BLaER1 treated with 17β-estradiol and CSF1 and Interleukin-3, amounts not matched to agents 10 nM and 100 nM (cell line): ENCODE data around the gene ERC2.

Experiments used
- H3K27ac ChIP-seq, 11 experiments: shearing (Covaris generic); formaldehyde crosslinking; 2 replicates each; pipeline ENCODE4 v1.8.1; 2022
- H3K27me3 ChIP-seq, 11 experiments: shearing (Covaris generic); formaldehyde crosslinking; 2 replicates each; pipeline ENCODE4 v1.8.1; 2022
- H3K36me3 ChIP-seq, 11 experiments: shearing (Covaris generic); formaldehyde crosslinking; 2 replicates each; pipeline ENCODE4 v1.8.1; 2022
- H3K4me1 ChIP-seq, 10 experiments: shearing (Covaris generic); formaldehyde crosslinking; 2 replicates each; pipeline ENCODE4 v1.8.1; 2022
- H3K4me2 ChIP-seq, 11 experiments: shearing (Covaris generic); formaldehyde crosslinking; 2 replicates each; pipeline ENCODE4 v1.8.1; 2022
- H3K4me3 ChIP-seq, 10 experiments: shearing (Covaris generic); formaldehyde crosslinking; 2 replicates each; pipeline ENCODE4 v1.8.1; 2022
- H3K9ac ChIP-seq, 11 experiments: shearing (Covaris generic); formaldehyde crosslinking; 2 replicates each; pipeline ENCODE4 v1.8.1; 2022
- H3K9me3 ChIP-seq, 11 experiments: shearing (Covaris generic); formaldehyde crosslinking; replicated peaks in 1 of 11; 2 replicates each; pipeline ENCODE4 v1.8.1; 2022
- H4K20me1 ChIP-seq, 11 experiments: shearing (Covaris generic); formaldehyde crosslinking; 2 replicates each; pipeline ENCODE4 v1.8.1; 2022
- Cebpa-rat ChIP-seq, 11 experiments: shearing (Covaris generic); IDR thresholded peaks; 2 replicates each; pipeline ENCODE4 v1.8.1; 2022

Gene ERC2

GRCh38 chr3:55686426-55687254 lies 781.6 kb downstream of the ERC2 start:
- Histone ChIP-seq H3K9ac (no peak overlapping the region), H3K36me3 (no peaks in the 10 kb centered on the region), H3K4me3 (no peak overlapping the region), H4K20me1 (no peaks in the 10 kb centered on the region), H3K27me3 (no peaks in the 10 kb centered on the region), H3K27ac (no peak overlapping the region), H3K9me3 (no peaks in the 10 kb centered on the region), H3K4me2 (no peak overlapping the region), H3K4me1 (peaks cover 4 to 24% (median 16%) of the 10 kb centered on the region in 10 experiments; a peak in 18 of 20 replicates)
- no peak for TF ChIP-seq Cebpa-rat (IDR thresholded peaks at IDR 0.05)

GRCh38 chr3:55683666-55684270 lies 784.5 kb downstream of the ERC2 start:
- TF ChIP-seq Cebpa-rat (IDR thresholded peaks at IDR 0.05): no peak
- H3K4me3 ChIP-seq: no peak overlapping the region
- no peak overlapping the region for H3K27ac ChIP-seq
- H3K4me2 ChIP-seq: no peak overlapping the region
- H3K27me3 ChIP-seq: no peaks in the 10 kb centered on the region
- no peak overlapping the region for H3K9ac ChIP-seq
- H3K4me1 ChIP-seq: peaks cover 0 to 10% (median under 1%) of the 10 kb centered on the region in 10 experiments; a peak in 6 of 20 replicates
- no peaks in the 10 kb centered on the region for H3K36me3 ChIP-seq
- H3K9me3 ChIP-seq: no peaks in the 10 kb centered on the region
- no peaks in the 10 kb centered on the region for H4K20me1 ChIP-seq

DNA sequence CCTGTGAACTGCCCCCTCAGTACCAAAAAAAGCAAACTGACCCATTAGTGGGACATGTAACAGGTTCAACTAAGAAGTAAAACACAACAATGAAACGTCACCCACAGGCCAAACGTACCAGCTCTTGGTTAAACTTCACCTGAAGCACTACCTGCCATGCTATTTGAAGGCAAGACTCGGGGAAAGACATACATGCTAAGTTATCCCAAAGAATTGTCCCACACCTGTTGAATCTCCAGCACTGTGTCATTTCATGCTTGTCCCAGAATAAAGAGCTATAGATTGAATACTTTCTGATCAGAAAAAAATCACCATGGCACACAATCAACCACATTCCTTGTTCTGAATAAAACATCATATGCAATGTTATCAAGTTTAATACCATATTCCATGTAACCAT lies 785.8 kb downstream of the ERC2 start:
- TF ChIP-seq Cebpa-rat (IDR thresholded peaks at IDR 0.05): no peak
- H4K20me1 ChIP-seq: no peaks in the 10 kb centered on the region
- peaks cover 0 to 3% (median 0%) of the 10 kb centered on the region in 10 experiments; a peak in 3 of 20 replicates for H3K4me1 ChIP-seq
- no peak overlapping the region for H3K27ac ChIP-seq
- H3K4me3 ChIP-seq: no peak overlapping the region
- no peaks in the 10 kb centered on the region for H3K27me3 ChIP-seq
- no peak overlapping the region for H3K9ac ChIP-seq
- no peaks in the 10 kb centered on the region for H3K36me3 ChIP-seq
- H3K4me2 ChIP-seq: no peak overlapping the region
- H3K9me3 ChIP-seq: no peaks in the 10 kb centered on the region

GRCh38 chr3:55678546-55679216 lies 789.6 kb downstream of the ERC2 start:
- Histone ChIP-seq H3K27ac (no peak overlapping the region), H3K9me3 (no peaks in the 10 kb centered on the region), H4K20me1 (no peaks in the 10 kb centered on the region), H3K4me3 (no peak overlapping the region), H3K27me3 (no peaks in the 10 kb centered on the region), H3K4me2 (no peak overlapping the region), H3K36me3 (no peaks in the 10 kb centered on the region), H3K9ac (no peak overlapping the region), H3K4me1 (no peaks in the 10 kb centered on the region)
- TF ChIP-seq Cebpa-rat (IDR thresholded peaks at IDR 0.05): no peak

DNA sequence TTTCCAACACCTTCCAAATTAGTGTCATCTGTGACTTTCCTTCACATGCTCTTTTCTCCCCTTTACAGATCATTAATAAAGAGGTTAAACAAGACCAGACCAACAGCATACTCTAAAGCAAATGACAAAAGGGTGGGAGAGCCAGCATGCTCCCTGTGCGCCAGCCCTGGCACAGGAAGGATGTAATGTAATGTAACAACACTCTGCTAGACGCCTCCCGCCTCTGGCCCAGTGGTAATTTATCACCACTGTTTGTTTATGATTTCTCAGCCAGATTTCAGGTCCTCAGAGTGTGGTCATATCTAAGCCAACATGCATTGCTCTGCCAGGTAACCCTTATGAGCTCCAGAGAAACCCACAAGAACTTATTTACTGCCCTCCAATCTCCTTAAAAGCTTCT lies 791.6 kb downstream of the ERC2 start:
- Histone ChIP-seq H3K36me3 (no peaks in the 10 kb centered on the region), H3K4me3 (no peak overlapping the region), H3K27me3 (no peaks in the 10 kb centered on the region), H3K27ac (no peak overlapping the region), H4K20me1 (no peaks in the 10 kb centered on the region), H3K9me3 (no peaks in the 10 kb centered on the region), H3K4me2 (no peak overlapping the region), H3K9ac (no peak overlapping the region), H3K4me1 (no peaks in the 10 kb centered on the region)
- TF ChIP-seq Cebpa-rat (IDR thresholded peaks at IDR 0.05): no peak

GRCh38 chr3:55675478-55675877 lies 792.8 kb downstream of the ERC2 start:
- no peaks in the 10 kb centered on the region for H4K20me1 ChIP-seq
- H3K27ac ChIP-seq: no peak overlapping the region
- H3K9ac ChIP-seq: no peak overlapping the region
- no peaks in the 10 kb centered on the region for H3K4me1 ChIP-seq
- H3K9me3 ChIP-seq: no peaks in the 10 kb centered on the region
- H3K27me3 ChIP-seq: no peaks in the 10 kb centered on the region
- H3K4me2 ChIP-seq: no peak overlapping the region
- no peaks in the 10 kb centered on the region for H3K36me3 ChIP-seq
- no peak overlapping the region for H3K4me3 ChIP-seq
- no peak for TF ChIP-seq Cebpa-rat (IDR thresholded peaks at IDR 0.05)

GRCh38 chr3:55673764-55674163 lies 794.5 kb downstream of the ERC2 start:
- H3K4me2 ChIP-seq: no peak overlapping the region
- no peaks in the 10 kb centered on the region for H3K27me3 ChIP-seq
- no peaks in the 10 kb centered on the region for H3K4me1 ChIP-seq
- no peak overlapping the region for H3K9ac ChIP-seq
- no peak for TF ChIP-seq Cebpa-rat (IDR thresholded peaks at IDR 0.05)
- no peaks in the 10 kb centered on the region for H3K9me3 ChIP-seq
- H3K4me3 ChIP-seq: no peak overlapping the region
- H3K36me3 ChIP-seq: no peaks in the 10 kb centered on the region
- H4K20me1 ChIP-seq: no peaks in the 10 kb centered on the region
- no peak overlapping the region for H3K27ac ChIP-seq

- no peak for TF ChIP-seq Cebpa-rat (IDR thresholded peaks at IDR 0.05)
- Histone ChIP-seq H3K4me3 (no peak overlapping the region), H3K36me3 (no peaks in the 10 kb centered on the region), H3K27me3 (no peaks in the 10 kb centered on the region), H4K20me1 (no peaks in the 10 kb centered on the region), H3K9me3 (no peaks in the 10 kb centered on the region), H3K4me1 (no peaks in the 10 kb centered on the region), H3K27ac (no peak overlapping the region), H3K4me2 (no peak overlapping the region), H3K9ac (no peak overlapping the region)
These were observed 799.1 kb downstream of the ERC2 start for GRCh38 chr3:55669133-55669532.

- no peaks in the 10 kb centered on the region for H3K4me1 ChIP-seq
These were observed 799.9 kb downstream of the ERC2 start for GRCh38 chr3:55668359-55668758.

More at GRCh38 chr3:55668359-55668758, 799.9 kb downstream of the ERC2 start:
- Histone ChIP-seq H4K20me1 (no peaks in the 10 kb centered on the region), H3K27me3 (no peaks in the 10 kb centered on the region), H3K9ac (no peak overlapping the region), H3K27ac (no peak overlapping the region), H3K36me3 (no peaks in the 10 kb centered on the region), H3K9me3 (no peaks in the 10 kb centered on the region), H3K4me3 (no peak overlapping the region), H3K4me2 (no peak overlapping the region)
- TF ChIP-seq Cebpa-rat (IDR thresholded peaks at IDR 0.05): no peak
